Upper lobe of right lung (tissue), 1 donor: ENCODE measurements around the gene SLC24A4. TPM values are rescaled to one million over a fixed set of nuclear protein-coding genes. Genes with fewer than 3 reads are reported as not detected.

Source experiments
- ATAC-seq: fragments of 200-7000 bp; cut with Tn5 transposase; one replicate; pipeline ENCODE4 v1.9.1; 2020; ENCODE audit warnings: mild to moderate bottlenecking, moderate library complexity
- DNase-seq: peaks from one replicate; pipeline ENCODE4 v3.0.0-alpha.2; 2020
- H3K27ac ChIP-seq: fragments of 200-600 bp; one replicate; pipeline ENCODE4 v1.8.0; 2022
- H3K27me3 ChIP-seq: fragments of 200-600 bp; one replicate; pipeline ENCODE4 v1.8.0; 2022; ENCODE audit warnings: mild to moderate bottlenecking
- H3K36me3 ChIP-seq: fragments of 200-600 bp; one replicate; pipeline ENCODE4 v1.8.0; 2022
- H3K4me1 ChIP-seq: fragments of 200-600 bp; one replicate; pipeline ENCODE4 v1.8.0; 2022
- H3K4me3 ChIP-seq: fragments of 200-600 bp; one replicate; pipeline ENCODE4 v1.8.0; 2022; ENCODE audit warnings: mild to moderate bottlenecking
- H3K9me3 ChIP-seq: fragments of 200-600 bp; one replicate; pipeline ENCODE4 v1.8.0; 2022
- intact Hi-C: fragments of 100-400 bp; cut with DNase I; formaldehyde crosslinking; loops from one replicate; pipeline ENCODE4 v1.11.0; 2022
- total RNA-seq: library from RNA; stranded (reverse); fragmentation: NEBNext Ultra II Directional; extraction: Animal tissue kit (Norgen Biotek cat#: 25700); gene quantifications from one replicate; pipeline ENCODE4 v1.2.1, GENCODE V29; 2021
- TF ChIP-seq, protein P1 (sequence below): fragments of 200-600 bp; IDR thresholded peaks from one replicate; pipeline ENCODE4 v1.8.0; 2022; ENCODE audit warnings: antibody characterized with exemption
- donor health status: DM: no; HTN: yes; CAD: no; lungs with severe emphysema.

The SLC24A4 gene
- total RNA-seq, 1 donor from 2014 or later: 1.6 TPM

DNA sequence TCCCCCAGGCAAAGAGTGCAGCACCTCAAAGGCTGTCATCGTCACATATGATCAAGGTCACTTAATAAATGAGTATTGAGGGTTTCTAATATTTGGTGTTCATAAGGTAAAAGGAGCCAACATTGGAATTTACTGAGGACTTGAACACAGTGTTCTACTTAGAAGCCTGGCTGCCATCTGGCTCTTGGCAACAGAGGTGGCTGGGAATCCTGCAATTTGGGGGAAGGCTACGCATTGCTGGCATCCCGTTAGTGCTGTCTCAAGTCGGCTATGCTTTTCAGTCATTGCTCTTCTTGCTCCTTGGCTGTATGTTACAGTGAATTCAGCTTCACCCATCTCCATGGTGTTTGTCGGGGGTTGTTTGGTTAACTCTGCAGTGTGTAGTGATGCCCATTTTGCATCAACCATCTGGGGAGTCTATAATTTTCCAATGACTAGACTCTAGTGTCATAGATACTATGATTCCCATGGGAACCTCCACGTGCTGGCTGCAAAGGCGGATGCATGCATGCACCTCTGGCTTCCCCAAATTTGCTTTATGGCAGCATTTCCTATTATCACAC is 12.9 kb upstream of the SLC24A4 start:
- ATAC-seq (no peak), DNase-seq (no peak)
- H3K27me3 ChIP-seq: no peaks in the 10 kb centered on the region
- H3K9me3 ChIP-seq: no peaks in the 10 kb centered on the region
- TF ChIP-seq, protein P1, sequence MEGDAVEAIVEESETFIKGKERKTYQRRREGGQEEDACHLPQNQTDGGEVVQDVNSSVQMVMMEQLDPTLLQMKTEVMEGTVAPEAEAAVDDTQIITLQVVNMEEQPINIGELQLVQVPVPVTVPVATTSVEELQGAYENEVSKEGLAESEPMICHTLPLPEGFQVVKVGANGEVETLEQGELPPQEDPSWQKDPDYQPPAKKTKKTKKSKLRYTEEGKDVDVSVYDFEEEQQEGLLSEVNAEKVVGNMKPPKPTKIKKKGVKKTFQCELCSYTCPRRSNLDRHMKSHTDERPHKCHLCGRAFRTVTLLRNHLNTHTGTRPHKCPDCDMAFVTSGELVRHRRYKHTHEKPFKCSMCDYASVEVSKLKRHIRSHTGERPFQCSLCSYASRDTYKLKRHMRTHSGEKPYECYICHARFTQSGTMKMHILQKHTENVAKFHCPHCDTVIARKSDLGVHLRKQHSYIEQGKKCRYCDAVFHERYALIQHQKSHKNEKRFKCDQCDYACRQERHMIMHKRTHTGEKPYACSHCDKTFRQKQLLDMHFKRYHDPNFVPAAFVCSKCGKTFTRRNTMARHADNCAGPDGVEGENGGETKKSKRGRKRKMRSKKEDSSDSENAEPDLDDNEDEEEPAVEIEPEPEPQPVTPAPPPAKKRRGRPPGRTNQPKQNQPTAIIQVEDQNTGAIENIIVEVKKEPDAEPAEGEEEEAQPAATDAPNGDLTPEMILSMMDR: no peak
- H3K36me3 ChIP-seq: no peaks in the 10 kb centered on the region
- H3K4me3 ChIP-seq: no peak overlapping the region
- H3K4me1 ChIP-seq: no peaks in the 10 kb centered on the region
- H3K27ac ChIP-seq: no peak overlapping the region
- intact Hi-C loops: no loop called here

DNA sequence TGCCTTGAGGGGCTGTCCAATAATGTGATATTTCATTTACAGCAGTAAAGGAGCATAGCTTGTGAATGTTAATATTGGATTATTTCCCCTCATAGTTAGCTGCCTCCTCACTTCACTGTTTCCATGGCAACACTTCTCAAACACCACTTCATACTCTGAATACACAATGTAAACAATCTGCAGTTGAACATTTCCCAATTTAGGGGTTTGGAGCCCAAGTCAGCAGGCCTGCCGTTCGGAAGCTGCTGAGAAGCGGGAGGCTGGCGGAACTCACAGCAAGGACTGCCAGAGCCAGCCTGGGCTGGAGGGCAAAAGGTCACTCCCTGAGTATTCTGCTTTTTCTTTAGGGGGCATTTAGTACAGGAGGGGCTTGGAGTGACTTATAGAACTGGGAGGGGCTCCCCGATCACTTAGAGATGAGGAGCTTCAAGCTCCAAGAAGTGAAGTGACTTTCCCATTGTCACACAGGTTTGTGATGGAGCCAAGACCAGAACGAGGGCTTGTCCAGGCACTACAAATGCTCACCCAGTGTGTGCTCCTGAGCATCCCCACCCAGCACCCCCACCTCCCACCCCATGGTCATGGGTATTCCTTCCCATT is 12.1 kb upstream of the SLC24A4 start:
- no peaks in the 10 kb centered on the region for H3K27me3 ChIP-seq
- TF ChIP-seq, protein P1: no peak
- intact Hi-C loops: no loop called here
- no peaks in the 10 kb centered on the region for H3K4me1 ChIP-seq
- no peak overlapping the region for H3K27ac ChIP-seq
- no peaks in the 10 kb centered on the region for H3K9me3 ChIP-seq
- H3K36me3 ChIP-seq: no peaks in the 10 kb centered on the region
- no peak for DNase-seq
- no peak overlapping the region for H3K4me3 ChIP-seq
- no peak for ATAC-seq

DNA sequence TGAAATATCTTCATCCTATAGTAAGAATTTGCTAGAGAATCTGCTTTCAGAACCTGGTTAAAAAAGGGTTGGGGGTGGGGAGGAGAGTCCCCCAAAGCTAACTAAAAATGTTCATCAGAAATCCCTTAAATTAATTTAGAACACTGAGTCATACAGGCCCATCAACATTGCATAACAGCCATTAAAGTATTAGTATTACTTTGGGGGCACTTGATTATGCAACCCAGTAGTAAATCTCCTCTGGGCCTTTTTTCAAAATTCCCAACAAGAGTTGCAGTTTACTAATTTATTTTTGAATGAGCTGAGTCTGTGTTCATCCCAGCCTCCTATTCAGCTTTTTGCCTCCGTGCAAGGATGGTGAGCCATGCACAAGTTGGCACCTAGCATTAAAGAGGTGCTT is 8.8 kb upstream of the SLC24A4 start:
- no peak for ATAC-seq
- Histone ChIP-seq H3K4me3 (no peak overlapping the region), H3K27ac (no peak overlapping the region), H3K9me3 (no peaks in the 10 kb centered on the region), H3K36me3 (no peaks in the 10 kb centered on the region), H3K27me3 (no peaks in the 10 kb centered on the region), H3K4me1 (no peaks in the 10 kb centered on the region)
- intact Hi-C loops: no loop called here
- TF ChIP-seq, protein P1: no peak
- no peak for DNase-seq

DNA sequence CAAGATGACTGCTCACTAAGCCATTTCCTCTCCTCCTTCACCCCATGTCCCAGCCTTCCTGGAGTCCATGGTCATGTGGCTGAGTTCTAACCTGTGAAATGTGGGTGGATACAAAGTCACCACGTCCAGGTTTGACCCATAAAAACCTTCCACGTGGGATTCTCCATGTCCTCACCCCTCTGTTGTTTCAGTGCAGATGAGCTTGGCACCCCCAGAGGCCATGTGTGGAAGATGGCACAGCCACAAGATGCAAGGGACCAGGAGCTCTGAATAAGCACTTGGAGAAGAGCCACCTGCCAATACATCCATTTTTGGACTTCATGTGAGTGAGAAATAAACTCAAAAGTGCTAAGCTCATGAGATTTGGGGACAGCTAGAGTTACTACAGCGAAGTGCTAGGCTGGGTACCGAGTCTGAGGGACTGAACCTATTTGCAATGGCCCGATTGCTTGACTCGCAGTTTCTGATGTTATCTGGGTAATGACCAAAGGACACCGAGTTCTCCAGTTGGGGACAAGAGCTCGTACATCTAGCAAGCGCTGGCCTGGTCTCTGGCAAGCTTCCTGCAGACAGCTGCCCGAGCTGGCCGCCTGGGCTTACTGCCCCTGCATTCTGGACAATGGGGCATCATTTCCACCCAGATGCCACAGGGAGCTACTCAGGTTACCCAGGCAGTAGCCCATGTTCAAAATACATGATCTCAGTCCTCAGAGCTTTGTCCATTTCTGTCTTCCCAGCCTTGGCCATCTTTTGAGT is 7.7 kb upstream of the SLC24A4 start:
- H3K4me3 ChIP-seq: no peak overlapping the region
- TF ChIP-seq, protein P1: no peak
- no peaks in the 10 kb centered on the region for H3K27me3 ChIP-seq
- H3K36me3 ChIP-seq: no peaks in the 10 kb centered on the region
- ATAC-seq (no peak), DNase-seq (no peak)
- intact Hi-C loops: no loop called here
- no peaks in the 10 kb centered on the region for H3K9me3 ChIP-seq
- H3K4me1 ChIP-seq: no peaks in the 10 kb centered on the region
- no peak overlapping the region for H3K27ac ChIP-seq

DNA sequence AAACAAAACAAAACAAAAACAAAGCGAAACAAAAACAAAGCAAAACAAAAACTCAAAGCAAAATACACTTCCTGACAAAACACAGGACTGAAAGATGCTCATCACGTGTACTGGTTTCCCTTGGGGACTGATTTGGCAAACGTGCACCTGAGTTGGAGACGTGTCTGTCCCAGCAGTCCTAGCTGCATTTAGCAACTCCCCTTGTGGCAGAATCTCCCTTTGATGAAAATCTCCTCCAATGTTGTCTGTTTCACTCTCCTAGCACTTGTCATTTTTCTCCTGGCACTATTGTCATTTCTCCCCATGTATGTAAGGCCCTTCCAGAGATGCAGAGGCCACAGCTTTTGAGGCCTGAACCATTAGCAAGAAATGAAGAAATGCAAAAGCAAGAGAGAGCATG is 6.8 kb upstream of the SLC24A4 start:
- no peak for ATAC-seq
- no peaks in the 10 kb centered on the region for H3K9me3 ChIP-seq
- no peak overlapping the region for H3K27ac ChIP-seq
- H3K4me3 ChIP-seq: no peak overlapping the region
- H3K36me3 ChIP-seq: no peaks in the 10 kb centered on the region
- intact Hi-C loops: no loop called here
- TF ChIP-seq, protein P1: no peak
- peaks cover under 1% of the 10 kb centered on the region for H3K27me3 ChIP-seq
- no peak for DNase-seq
- H3K4me1 ChIP-seq: no peaks in the 10 kb centered on the region
